Esophagus squamous epithelium (tissue), 5 donors: ENCODE measurements around the gene BBOX1. TPM values are rescaled to one million over a fixed set of nuclear protein-coding genes. Genes with fewer than 3 reads are reported as not detected.

Experiments used
- DNase-seq: peaks from one replicate; lab custom pipeline; 2025; lab: John Stamatoyannopoulos, UW
- H3K27ac ChIP-seq, 4 donors: fragments of 200-600 bp; sonication (generic); one replicate each; pipeline ENCODE4 v1.5.1; 2016 to 2019; ENCODE audit warnings: mild to moderate bottlenecking in 1 of 4
- H3K27me3 ChIP-seq, 4 donors: fragments of 200-600 bp; sonication (generic); 1 replicate in 3 of 4; 2 replicates in 1 of 4; pipeline versions ENCODE4 v1.5.1 to v1.6.0; 2017 to 2021; ENCODE audit warnings: antibody characterized with exemption in 1 of 4
- H3K36me3 ChIP-seq, 3 donors: fragments of 200-600 bp; sonication (generic); one replicate each; pipeline ENCODE4 v1.5.1; 2016 to 2019
- H3K4me1 ChIP-seq, 3 donors: fragments of 200-600 bp; sonication (generic); one replicate each; pipeline ENCODE4 v1.5.1; 2017 to 2019
- H3K4me3 ChIP-seq, 4 donors: fragments of 200-600 bp; sonication (generic); 1 replicate in 3 of 4; 2 replicates in 1 of 4; pipeline ENCODE4 v1.5.1; 2016 to 2019; ENCODE audit warnings: mild to moderate bottlenecking in 2 of 4, moderate library complexity in 1 of 4
- H3K9me3 ChIP-seq, 3 donors: fragments of 200-600 bp; sonication (generic); one replicate each; pipeline ENCODE4 v1.5.1; 2016 to 2019
- CTCF ChIP-seq, 6 experiments: fragments of 450-650 bp in 4 of 6; fragments of 200-600 bp in 2 of 6; sonication (generic) in 2 of 6; IDR thresholded peaks; one replicate each; pipeline ENCODE4 v1.5.1; 2016 to 2019; ENCODE audit warnings: antibody characterized with exemption in 6 of 6, mild to moderate bottlenecking in 4 of 6, moderate library complexity in 4 of 6
- POLR2A ChIP-seq, 4 donors: fragments of 450-650 bp; IDR thresholded peaks; one replicate each; pipeline ENCODE4 v1.6.1; 2017; ENCODE audit warnings: antibody characterized with exemption in 4 of 4, mild to moderate bottlenecking in 4 of 4, moderate library complexity in 3 of 4
- WGBS, 2 donors: methylation state at CpG; one replicate each; pipeline ENCODE4 v1.1.5; 2018; 5-methylcytosine and 5-hydroxymethylcytosine counted together
- intact Hi-C: fragments of 100-400 bp; cut with DNase I; formaldehyde crosslinking; loops from one replicate; pipeline ENCODE4 v1.15.0; 2022
- total RNA-seq, 4 donors: library from RNA; depleted of rRNA; stranded (reverse); fragments of >200 nt; gene quantifications; one replicate each; pipeline ENCODE4 v1.1.0, GENCODE V29; 2016
- donor health status: DM: yes; HTN: yes; CAD: no.

The BBOX1 gene
- total RNA-seq, 4 donors from 2014 or later: 6.0 to 25.9 (median 14.0) TPM

- no peaks in the 10 kb centered on the region for H3K9me3 ChIP-seq
- intact Hi-C loops: no loop called here
- H3K27ac ChIP-seq: no peak overlapping the region
- no peak for DNase-seq
- H3K4me3 ChIP-seq: no peak overlapping the region
- no peaks in the 10 kb centered on the region for H3K36me3 ChIP-seq
- WGBS, 2 donors: 27 to 38% methylated on average over 9 of the region's 10 CpGs
- H3K27me3 ChIP-seq: no peaks in the 10 kb centered on the region
- peaks cover 0 to 11% (median 0%) of the 10 kb centered on the region in 3 donors for H3K4me1 ChIP-seq
- TF ChIP-seq POLR2A (IDR thresholded peaks at IDR 0.05) (no peak), CTCF (IDR thresholded peaks at IDR 0.05) (peak in 5 of 6 experiments; percentile 63 to 94 (median 86))
Observed at GRCh38 chr11:27158456-27159334, 118.1 kb downstream of the BBOX1 start.

- H3K27ac ChIP-seq: no peak overlapping the region
- H3K36me3 ChIP-seq: no peaks in the 10 kb centered on the region
- intact Hi-C loops: no loop called here
- no peak for DNase-seq
- TF ChIP-seq CTCF (IDR thresholded peaks at IDR 0.05) (no peak), POLR2A (IDR thresholded peaks at IDR 0.05) (no peak)
- 32 to 42% methylated on average over 2 of the region's 2 CpGs for WGBS, 2 donors
- peaks cover 0 to 11% (median 0%) of the 10 kb centered on the region in 3 donors for H3K4me1 ChIP-seq
- no peaks in the 10 kb centered on the region for H3K27me3 ChIP-seq
- H3K9me3 ChIP-seq: no peaks in the 10 kb centered on the region
- H3K4me3 ChIP-seq: no peak overlapping the region
Observed at GRCh38 chr11:27159335-27159679, 118.7 kb downstream of the BBOX1 start.

GRCh38 chr11:27161071-27161470 is 120.5 kb downstream of the BBOX1 start:
- H3K36me3 ChIP-seq: no peaks in the 10 kb centered on the region
- intact Hi-C loops: no loop called here
- no peaks in the 10 kb centered on the region for H3K27me3 ChIP-seq
- DNase-seq: no peak
- H3K4me3 ChIP-seq: no peak overlapping the region
- H3K27ac ChIP-seq: no peak overlapping the region
- WGBS, 2 donors: 42 to 58% methylated on average over 2 of the region's 2 CpGs
- peaks cover 0 to 11% (median 0%) of the 10 kb centered on the region in 3 donors for H3K4me1 ChIP-seq
- no peak for TF ChIP-seq CTCF (IDR thresholded peaks at IDR 0.05)
- no peak for TF ChIP-seq POLR2A (IDR thresholded peaks at IDR 0.05)
- no peaks in the 10 kb centered on the region for H3K9me3 ChIP-seq

GRCh38 chr11:27162237-27162636 is 121.6 kb downstream of the BBOX1 start:
- H3K4me1 ChIP-seq: peaks cover 0 to 11% (median 0%) of the 10 kb centered on the region in 3 donors
- intact Hi-C loops: no loop called here
- H3K9me3 ChIP-seq: no peaks in the 10 kb centered on the region
- no peak overlapping the region for H3K4me3 ChIP-seq
- H3K36me3 ChIP-seq: no peaks in the 10 kb centered on the region
- TF ChIP-seq POLR2A (IDR thresholded peaks at IDR 0.05) (no peak), CTCF (IDR thresholded peaks at IDR 0.05) (no peak)
- no peaks in the 10 kb centered on the region for H3K27me3 ChIP-seq
- 44 to 53% methylated on average over 1 of the region's 1 CpG for WGBS, 2 donors
- DNase-seq: no peak
- no peak overlapping the region for H3K27ac ChIP-seq

- H3K4me3 ChIP-seq: no peak overlapping the region
- peaks cover 0 to 1% (median 0%) of the 10 kb centered on the region in 4 donors for H3K27me3 ChIP-seq
- peaks cover 0 to 4% (median 3%) of the 10 kb centered on the region in 3 donors for H3K4me1 ChIP-seq
- DNase-seq: no peak
- H3K36me3 ChIP-seq: no peaks in the 10 kb centered on the region
- intact Hi-C loops: no loop called here
- H3K27ac ChIP-seq: no peak overlapping the region
- 43 to 49% methylated on average over 2 of the region's 2 CpGs for WGBS, 2 donors
- TF ChIP-seq POLR2A (IDR thresholded peaks at IDR 0.05) (no peak), CTCF (IDR thresholded peaks at IDR 0.05) (no peak)
- no peaks in the 10 kb centered on the region for H3K9me3 ChIP-seq
Observed at GRCh38 chr11:27166130-27166529, 125.5 kb downstream of the BBOX1 start.
